HG02678 (cell line): Measurements from ENCODE around the gene TSPAN12.
A peak's percentile ranks its signal among the peaks of the same experiment; 100 is the strongest.
"Not testable (repeated sequence)": the region's sequence is repeated elsewhere in the genome, so short reads cannot be mapped to it uniquely, and the experiment has no call there.

Source experiments
- ATAC-seq: cut with Tn5 transposase; IDR thresholded peaks from one replicate; pipeline ENCODE4 v1.9.1; 2021; ENCODE audit warnings: mild to moderate bottlenecking, moderate library complexity; ENCODE audit not compliant: unreplicated experiment

Gene TSPAN12

DNA sequence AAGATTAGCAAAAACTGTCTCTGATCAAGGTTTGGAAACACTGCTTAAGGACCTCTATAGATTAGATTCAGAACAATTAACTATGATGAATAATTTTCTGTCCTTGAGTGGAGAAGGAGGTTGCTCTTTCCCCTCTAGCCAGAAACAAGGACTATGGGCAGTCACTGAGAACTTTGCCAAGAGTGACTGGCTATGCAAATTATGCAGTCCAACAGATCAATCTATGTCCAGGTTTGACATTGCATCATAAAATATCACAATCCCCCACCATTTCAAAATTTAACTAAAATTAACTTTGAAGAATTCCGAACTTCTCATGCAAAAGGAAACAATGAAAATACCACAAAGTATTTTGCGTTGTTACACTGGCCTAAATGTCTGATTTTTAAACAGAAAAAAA lies 50.6 kb downstream of the TSPAN12 start:
- no peak for ATAC-seq

DNA sequence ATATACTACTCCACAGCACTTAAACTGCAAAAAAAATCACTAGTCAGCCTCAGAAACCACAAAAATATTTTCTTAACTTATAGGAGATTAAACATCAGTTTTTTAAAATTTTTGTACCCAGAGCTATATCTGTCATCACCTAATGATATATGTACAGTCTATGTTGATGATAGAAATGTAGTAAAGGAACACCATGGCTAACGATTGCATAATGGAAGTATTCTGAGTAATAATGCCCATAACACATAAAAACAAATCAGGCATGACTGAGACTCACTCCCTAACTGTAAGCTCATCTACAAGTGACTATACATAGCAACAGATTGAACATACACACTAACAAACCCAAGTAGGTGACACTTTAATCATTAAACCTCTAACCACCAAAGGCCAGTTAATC lies 51.3 kb downstream of the TSPAN12 start:
- peak; percentile 70 for ATAC-seq

DNA sequence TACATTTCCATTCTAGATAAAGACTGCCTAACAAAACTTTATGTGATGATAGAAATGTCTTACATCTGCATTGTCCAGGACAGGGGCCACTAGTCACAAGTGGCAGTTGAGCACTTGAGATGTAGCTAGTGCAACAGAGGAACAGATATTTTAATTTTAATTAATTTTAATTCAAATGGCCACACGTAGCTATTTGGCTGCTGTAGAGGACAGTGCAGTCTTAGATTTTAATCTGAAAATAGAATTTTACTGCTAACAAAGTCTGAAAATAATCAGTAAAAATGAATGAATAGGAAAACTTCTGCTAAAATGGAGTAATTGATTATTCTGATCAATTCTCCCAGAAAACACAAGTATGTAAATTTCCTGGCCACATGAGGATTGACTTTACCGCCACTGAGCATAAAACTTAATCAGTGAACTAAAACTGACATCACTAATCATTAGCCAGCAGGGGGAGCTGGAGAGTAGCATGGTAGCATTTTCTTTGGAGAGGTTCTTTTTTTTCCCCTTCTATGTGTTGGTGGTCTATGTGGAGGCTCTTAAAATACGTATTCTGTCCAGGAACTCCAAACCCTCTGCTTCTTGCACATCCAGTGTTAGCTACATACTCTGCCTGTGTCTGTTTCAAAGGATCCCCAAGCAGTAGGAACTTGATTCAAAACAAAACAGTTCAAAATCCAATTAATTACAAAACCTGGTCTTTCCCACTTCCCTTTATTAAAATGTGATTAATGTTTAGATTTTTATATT lies 52.1 kb downstream of the TSPAN12 start:
- ATAC-seq = peak; percentile 74

DNA sequence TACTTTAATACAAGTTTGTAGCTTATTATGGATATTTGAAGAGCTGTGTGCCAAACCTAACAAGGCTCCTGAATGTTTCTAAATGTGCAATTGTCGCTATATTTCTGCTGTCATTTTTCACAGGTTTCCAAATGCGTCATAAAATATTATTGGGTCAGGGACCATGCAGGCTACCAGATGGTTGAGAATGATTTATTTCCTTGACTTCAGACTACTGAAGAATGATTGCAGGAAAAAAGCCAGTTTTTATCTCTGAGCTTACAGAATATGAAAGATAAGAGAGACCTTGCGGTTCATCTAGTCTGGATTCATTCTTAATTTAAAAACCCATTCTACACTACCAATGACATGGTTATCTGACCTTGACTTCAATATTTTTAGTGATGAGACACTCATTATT lies 55.2 kb downstream of the TSPAN12 start:
- ATAC-seq = no peak

DNA sequence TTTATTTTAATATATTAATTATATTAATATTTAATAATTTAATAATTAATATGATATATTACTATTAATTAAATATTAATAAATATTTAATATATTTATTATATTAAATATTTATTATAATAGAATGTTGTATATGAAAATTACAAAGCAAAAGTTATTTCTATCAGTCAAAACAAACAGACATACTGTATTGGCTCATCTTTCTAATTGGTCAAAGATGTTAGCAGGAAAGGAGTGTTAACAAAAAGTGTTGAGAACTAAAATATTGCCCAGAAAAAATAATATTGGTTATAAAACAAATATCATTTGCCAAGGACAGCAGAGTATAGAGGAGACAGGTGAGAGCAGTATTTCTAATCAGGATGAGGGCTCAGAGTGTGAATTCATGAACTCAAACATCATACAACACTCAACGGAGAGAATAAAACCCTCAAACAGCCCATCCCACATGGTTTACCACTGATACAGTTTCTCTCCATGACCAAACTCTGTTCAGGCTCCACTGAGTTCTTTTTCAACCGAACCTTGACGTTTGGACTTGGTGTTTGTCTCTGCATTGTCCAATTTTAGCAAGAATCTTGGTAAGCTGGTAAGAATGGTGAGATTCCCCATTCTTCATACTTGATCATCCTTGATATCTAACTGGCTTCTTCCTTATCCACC lies 58.0 kb downstream of the TSPAN12 start:
- ATAC-seq = no peak

DNA sequence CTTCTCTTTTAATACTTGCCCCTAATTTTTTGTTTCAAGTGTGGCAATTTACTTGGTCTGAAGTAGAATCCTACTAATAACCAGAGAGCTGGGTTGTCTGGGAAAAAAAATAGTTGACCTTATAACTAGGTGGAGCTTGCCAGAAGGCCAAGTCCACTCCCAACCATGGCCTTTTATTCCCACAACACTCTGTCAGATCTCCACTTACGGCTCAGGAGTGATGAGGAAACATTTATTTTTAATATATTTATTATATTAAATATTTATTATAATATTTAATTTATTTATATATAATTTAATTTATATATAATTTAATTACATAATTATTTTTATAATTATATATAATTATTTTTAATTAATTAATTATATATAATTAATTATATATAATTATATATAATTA lies 58.8 kb downstream of the TSPAN12 start:
- no peak for ATAC-seq

DNA sequence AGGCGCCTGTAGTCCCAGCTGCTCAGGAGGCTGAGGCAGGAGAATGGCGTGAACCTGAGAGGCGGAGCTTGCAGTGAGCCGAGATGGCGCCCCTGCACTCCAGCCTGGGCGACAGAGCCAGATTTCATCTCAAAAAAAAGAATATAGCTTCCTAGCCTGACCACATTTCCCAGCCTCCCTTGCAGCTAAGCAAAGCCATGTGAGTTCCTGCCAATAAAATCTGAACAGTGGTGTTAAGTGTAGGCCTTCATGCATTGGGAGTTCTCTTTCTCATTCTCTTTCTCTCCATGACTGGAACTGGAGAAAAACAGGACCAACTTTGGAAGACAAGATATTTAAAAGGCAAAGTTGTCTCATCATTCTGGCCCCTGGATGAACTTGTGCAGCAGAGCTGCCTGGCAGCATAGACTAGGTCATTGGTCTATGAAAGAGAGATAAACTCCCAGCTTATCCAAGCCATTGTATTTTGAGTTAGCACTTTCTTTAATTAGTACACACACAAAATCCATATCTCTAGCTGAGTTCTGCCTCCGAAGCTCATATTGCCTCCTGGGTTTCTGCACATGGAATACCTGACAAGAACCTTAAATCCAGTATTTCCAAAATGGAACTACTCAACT lies 60.8 kb downstream of the TSPAN12 start:
- no peak for ATAC-seq

DNA sequence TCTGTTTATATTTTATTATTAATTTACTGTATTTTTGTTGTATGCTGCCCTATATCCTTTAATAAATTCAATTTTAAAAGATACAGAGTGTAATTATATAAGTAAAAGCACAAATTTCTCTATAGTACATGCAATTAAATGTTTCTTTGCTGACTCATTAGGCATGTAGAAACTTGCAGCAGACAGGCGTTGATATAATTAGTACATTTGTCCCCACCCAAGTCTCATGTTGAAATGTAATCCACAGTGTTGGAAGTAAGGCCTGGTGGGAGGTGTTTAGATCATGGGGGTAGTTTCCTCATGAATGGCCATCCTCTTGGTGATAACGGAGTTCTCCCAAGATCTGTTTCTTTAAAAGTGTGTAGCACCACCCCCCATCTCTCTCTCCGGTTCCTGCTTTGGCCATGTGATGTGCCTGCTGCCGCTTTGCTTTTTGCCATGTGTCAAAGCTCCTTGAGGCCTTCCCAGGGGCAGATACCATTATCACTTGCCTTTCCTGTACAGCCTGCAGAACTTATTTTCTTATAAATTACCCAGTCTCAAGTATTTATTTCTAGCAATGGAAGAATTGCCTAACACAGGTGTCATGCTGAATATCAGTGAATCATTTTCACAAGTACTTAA lies 63.7 kb downstream of the TSPAN12 start:
- no peak for ATAC-seq

DNA sequence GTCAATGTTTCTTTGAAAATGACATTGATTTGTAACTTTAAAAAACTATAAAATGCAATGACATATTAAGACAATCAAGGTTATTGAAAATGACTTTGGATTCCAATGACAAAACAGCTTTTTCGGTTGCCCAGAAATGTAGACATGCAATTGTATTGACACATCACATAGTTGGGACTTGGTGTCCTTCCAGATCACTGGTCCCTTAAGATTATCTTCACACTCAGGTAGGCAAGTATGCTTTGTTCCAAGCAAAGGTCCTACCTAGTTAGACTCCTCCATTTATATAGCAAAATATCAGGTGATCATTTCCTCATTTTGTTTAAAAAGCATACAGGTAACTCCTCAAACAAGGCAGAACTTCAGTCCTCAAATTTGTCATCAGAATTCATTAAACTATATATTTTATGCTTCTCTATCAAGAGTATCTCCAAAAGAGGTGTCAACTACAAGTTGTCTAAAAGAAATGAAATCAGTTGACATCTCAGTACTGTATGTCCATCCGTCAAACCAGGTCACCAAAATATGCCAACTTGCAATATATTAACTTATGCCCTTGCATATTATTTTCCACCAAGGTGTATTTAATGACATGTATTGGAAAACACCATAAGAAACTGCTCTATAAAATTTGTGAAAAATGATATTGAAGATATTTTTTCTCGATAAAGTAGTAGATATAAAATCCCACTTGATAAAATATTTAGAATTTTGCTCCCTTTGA lies 64.6 kb downstream of the TSPAN12 start:
- no peak for ATAC-seq

DNA sequence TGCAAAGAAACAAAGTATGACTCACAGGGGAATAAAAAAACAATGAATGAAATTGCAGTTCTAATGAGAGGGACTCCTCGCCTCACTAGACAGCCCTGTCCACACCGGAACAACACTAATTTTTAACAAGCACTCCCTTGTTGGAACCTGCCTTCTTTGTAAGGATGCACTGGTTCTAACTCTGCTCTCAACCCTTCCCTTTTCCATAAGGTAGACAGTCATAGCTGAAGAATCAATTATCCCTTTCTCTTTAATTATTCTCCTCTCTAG lies 65.1 kb downstream of the TSPAN12 start:
- no peak for ATAC-seq

DNA sequence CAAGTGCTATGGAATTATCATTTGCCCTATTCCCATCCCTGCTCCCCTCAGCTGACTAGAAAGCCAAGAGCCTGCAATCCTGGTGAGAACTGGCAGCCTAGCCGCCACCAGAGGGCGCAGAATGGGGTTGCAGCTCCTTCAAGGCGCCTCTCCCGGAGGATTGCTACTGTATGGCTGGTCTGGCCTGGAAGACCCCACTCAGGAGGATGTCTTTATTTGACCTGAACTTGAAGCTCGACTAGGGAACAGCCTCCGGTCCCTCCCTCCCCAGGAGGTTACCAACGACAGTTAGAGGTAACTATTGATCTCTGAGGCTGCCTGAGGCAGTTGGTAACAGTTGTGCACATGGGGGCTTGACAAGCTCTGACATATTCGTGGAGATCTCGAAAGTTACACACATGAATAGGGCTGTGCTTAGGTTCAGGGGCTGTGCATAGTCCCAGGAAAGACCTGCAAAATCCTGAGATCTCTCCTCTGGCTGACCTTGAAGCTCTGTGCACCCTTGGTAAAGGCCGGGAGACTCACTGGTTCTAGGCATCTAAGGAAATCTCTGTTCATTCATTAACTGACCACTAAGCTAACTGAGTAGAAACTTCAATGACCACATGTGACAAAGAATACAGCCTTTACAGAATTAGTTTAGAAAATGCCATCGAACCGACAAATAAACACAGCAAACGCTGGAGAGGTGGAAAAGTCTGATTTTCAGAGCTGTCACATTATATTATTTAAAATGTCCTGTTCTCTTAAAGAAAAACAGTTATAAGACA lies 65.7 kb downstream of the TSPAN12 start:
- peak; percentile 95 for ATAC-seq

DNA sequence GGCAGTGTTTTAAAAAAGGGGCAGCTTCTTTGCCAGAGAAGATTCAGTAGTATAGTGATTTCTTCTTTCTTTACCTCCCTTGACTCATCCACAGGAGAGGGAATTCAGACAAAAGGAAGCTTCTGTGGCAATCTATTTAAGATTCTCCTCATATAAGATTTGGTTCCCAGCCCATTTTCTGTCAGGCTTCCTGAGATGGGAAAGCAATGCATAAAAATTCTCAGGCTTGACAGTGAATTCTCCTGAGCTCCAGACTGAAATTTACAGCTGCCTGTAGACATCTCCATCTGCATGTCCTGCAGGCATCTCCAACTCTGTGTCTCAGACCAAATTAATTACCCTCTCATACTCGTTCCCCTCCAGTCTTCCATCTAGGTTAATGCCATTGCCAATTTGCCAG lies 72.8 kb downstream of the TSPAN12 start:
- ATAC-seq = no peak

DNA sequence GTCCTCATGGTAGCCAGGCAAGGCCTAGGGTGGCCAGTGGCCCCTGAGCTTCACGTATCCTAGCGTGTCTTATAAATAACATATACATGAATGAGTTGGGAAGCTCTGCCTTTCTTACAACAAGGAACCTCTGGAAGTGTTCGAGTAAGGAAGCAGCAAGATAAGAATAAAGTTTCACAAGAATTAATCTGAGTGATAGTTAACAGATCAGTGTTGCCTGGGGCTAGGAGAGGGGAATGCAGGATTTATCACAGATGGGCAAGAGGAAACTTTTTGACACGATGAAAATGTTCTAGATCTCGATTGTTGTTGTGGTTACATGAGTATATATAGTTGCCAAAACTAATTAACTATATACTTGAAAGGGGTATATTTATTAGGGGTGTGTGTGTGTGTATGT lies 74.2 kb downstream of the TSPAN12 start:
- no peak for ATAC-seq

DNA sequence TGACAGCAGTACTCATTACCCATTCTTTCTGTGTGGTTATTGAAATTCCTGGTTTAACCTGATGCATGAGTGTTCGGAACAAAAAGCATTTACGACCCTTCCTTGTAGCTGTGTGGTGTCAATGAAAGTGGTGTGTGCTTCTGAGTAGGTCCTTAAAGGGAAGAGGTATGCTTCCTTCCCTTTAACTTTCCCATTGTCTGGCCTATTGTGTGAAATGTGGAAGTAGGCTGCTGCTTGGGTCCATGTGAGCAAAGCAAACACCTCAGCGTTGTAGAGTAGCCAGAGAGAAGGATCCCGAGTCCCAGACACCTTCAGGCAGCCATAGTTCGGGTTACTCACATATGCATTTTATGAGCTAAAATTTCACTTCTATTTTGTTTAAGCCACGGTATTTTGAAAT lies 74.7 kb downstream of the TSPAN12 start:
- ATAC-seq = no peak

DNA sequence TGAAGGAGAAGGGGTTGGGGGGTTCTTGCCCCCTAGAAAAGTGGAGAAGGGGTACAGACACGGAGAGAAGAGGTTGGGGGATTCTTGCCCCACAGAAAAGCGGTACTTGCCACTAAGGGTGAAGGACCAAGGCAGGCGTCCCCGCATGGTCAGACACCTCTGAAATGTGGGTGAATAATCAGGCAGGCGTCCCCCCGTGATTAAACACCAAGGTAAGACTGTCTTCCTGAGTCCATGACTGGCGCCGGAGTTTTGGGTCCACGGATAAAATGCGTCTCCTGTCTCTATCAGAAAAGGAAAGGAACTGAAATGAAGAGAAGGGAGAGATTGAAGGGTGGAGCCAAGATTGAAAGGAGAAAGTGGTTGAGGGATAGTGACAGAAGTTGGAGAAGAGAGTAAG lies 76.0 kb downstream of the TSPAN12 start:
- not testable (repeated sequence) for ATAC-seq

DNA sequence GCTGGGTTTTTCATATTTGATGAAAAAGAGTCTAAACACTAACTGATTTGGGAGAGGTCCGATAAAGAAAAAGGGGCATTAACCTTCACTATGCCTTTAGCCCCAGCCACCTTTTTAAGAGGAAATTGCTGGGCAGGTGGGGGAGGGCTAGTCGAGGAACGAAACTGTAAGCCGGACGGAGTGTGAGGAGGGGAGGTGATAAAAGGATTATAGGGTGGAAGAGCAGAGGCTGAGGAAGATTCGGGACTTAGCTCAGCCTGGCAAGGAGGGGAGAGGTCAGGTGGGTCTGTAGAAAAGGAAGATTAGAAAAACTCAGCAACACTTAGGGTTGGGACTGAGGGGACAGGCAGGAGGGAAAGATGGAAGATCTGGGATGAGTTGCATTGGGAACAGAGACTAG lies 77.0 kb downstream of the TSPAN12 start:
- no peak for ATAC-seq

DNA sequence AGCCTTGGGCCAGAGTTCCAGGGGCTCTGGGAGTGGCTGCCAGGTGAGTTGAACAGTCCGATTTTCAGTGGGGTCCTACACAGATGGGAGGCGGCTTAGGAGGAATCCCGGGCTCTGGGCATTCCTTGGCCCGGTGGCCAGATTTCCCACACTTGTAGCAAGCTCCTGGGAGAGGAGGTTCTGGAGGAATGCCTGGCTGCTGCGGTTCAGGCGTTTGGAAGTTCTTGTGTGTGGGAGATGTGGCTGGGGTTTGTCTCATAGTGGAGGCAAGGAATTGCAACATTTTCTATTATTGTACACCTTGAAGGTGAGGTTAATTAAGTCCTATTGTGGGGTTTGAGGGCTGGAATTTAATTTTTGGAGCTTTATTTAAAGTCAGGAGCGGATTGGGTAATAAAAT lies 77.5 kb downstream of the TSPAN12 start:
- not testable (repeated sequence) for ATAC-seq

DNA sequence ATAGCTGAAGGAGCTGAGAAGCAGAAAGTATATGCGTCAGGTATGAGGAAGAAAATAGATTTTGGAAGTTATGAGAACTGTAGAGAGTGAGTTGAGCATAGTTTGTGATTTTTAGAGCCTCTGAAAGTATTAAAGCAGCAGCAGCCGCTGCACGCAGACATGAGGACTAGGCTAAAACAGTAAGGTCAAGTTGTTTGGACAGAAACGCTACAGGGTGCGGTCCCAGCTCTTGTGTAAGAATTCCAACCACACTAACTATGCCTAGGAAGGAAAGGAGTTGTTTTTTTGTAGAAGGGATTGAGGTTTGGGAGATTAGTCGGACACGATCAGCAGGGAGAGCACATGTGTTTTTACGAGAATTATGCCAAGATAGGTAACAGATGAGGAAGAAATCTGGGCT lies 78.9 kb downstream of the TSPAN12 start:
- ATAC-seq = not testable (repeated sequence)

DNA sequence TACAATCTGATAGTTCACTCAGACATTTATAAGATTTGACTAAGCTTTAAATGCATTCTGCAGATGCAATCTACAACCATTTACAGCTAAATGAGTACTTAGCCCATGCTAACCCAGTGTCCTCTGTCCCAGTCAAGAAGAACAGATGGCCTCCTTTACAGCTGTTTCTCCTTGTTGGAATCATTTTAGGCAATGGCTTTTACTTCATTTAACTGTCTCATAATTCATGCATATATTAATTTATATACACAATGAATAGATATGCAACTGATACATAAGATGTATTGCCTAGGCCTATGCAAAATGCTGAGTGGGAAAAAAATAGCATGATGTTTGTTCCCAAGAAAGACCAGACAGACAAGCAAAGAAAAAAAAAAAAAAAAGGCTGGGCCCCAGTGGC lies 82.2 kb downstream of the TSPAN12 start:
- no peak for ATAC-seq

DNA sequence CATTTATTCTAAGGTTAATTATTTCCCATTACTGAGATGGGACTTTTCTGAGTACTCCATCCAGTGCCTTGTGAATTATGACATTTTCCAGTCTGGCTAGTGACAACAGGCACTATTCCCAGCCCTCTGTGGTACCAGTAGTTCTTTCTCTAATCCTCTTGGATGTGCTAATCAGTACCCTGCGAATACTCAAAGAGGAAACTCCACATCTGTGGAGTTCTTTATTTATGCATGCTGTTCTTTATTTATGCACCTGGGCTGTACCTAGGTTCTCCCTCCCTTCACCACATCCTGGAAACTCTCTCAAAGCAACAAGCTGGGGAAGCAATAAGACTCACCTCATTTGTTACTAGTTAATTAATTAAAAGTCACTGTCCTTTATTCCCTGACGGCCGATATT lies 83.5 kb downstream of the TSPAN12 start:
- ATAC-seq = no peak

DNA sequence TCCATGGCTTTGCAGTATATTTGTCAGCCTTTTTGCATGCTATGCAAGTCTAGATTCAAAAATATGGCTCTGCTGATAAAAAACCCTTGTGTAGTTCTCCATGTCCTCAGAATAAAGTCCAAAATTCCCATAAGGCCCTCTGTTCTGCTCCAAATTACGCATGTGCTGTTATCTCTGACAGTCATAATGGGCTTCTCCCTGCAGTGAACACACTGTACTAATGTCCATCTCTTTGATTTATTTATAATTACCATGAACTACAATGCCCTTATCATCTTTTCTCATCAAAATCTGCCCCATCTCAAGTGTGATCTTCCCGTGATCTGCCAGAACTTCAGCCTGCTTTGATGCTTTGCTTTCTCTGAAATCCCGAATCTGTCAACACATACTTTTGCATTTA lies 87.7 kb downstream of the TSPAN12 start:
- no peak for ATAC-seq
